A673 (cell line): ENCODE measurements around the gene P2RX6. TPM values are rescaled to one million over a fixed set of nuclear protein-coding genes. Genes with fewer than 3 reads are reported as not detected.
"Not testable (repeated sequence)": the region's sequence is repeated elsewhere in the genome, so short reads cannot be mapped to it uniquely, and the experiment has no call there.

Source experiments
- BruUV-seq: library from RNA; stranded (reverse); fragments of 400-500 nt; replicated peaks from 2 replicates; lab custom pipeline; 2021; lab: Mats Ljungman, UMichigan
- CTCF ChIA-PET: fragments of 300-600 bp; sonication (Branson Sonifier 250); formaldehyde crosslinking; loops from one replicate; lab custom pipeline; 2022; ENCODE audit warnings: antibody characterized with exemption; lab: Charles Lee
- POLR2A ChIA-PET: fragments of 300-600 bp; sonication (Branson Sonifier 250); formaldehyde crosslinking; loops from one replicate; lab custom pipeline; 2022; ENCODE audit warnings: antibody characterized with exemption; ENCODE audit not compliant: low non-redundant PET; lab: Charles Lee
- DNase-seq: peaks from one replicate; pipeline ENCODE4 v3.0.0-alpha.2; 2015; ENCODE audit warnings: low spot score
- H3K27ac ChIP-seq: fragments of 200-600 bp; sonication (generic); 2 replicates; pipeline ENCODE4 v1.5.1; 2016; ENCODE audit warnings: mixed run types, low read depth, mild to moderate bottlenecking, mixed read lengths, antibody characterized with exemption, low read length; ENCODE audit not compliant: poor library complexity, severe bottlenecking
- H3K27me3 ChIP-seq: fragments of 200-600 bp; sonication (generic); replicated peaks from 2 replicates; pipeline ENCODE4 v1.6.1; 2017; ENCODE audit warnings: mixed run types, low read depth, mild to moderate bottlenecking, mixed read lengths, antibody characterized with exemption, low read length; ENCODE audit not compliant: insufficient read depth, poor library complexity
- H3K36me3 ChIP-seq: fragments of 200-600 bp; sonication (generic); 2 replicates; pipeline ENCODE4 v1.6.1; 2016; ENCODE audit warnings: mixed run types, mild to moderate bottlenecking, mixed read lengths, antibody characterized with exemption, low read length; ENCODE audit not compliant: insufficient read depth, poor library complexity, severe bottlenecking
- H3K4me1 ChIP-seq: fragments of 200-600 bp; sonication (generic); 2 replicates; pipeline ENCODE4 v1.6.1; 2017; ENCODE audit warnings: mixed run types, mild to moderate bottlenecking, mixed read lengths, antibody characterized with exemption, low read length; ENCODE audit not compliant: insufficient read depth, poor library complexity, severe bottlenecking
- H3K4me3 ChIP-seq: fragments of 200-600 bp; sonication (generic); 2 replicates; pipeline ENCODE4 v1.5.1; 2016; ENCODE audit warnings: low read depth, mixed run types, mild to moderate bottlenecking, mixed read lengths, low read length; ENCODE audit not compliant: poor library complexity, severe bottlenecking
- H3K9me3 ChIP-seq: fragments of 200-600 bp; sonication (generic); 2 replicates; pipeline ENCODE4 v1.6.1; 2016; ENCODE audit warnings: mixed run types, low read depth, mild to moderate bottlenecking, mixed read lengths, antibody characterized with exemption, low read length; ENCODE audit not compliant: poor library complexity, severe bottlenecking
- EZH2 ChIP-seq: fragments of 200-600 bp; sonication (generic); IDR thresholded peaks from 2 replicates; pipeline ENCODE4 v1.6.1; 2017; ENCODE audit warnings: borderline replicate concordance, low read depth, mild to moderate bottlenecking, mixed read lengths, antibody characterized with exemption, low read length; ENCODE audit not compliant: poor library complexity, severe bottlenecking
- intact Hi-C: fragments of 100-400 bp; cut with micrococcal nuclease; formaldehyde crosslinking; loops from one replicate; pipeline ENCODE4 v1.10.0; 2022; ENCODE audit not compliant: unreplicated experiment
- total RNA-seq: library from RNA; stranded (reverse); gene quantifications from 2 replicates; pipeline ENCODE4 v1.2.3, GENCODE V29; 2021
- TF ChIP-seq, protein P1 (sequence below): fragments of 300-800, 200-600 bp; sonication (generic); conservative IDR thresholded peaks from 2 replicates; pipeline ENCODE4 v1.5.1; 2017; ENCODE audit warnings: low read depth, mild to moderate bottlenecking, antibody characterized with exemption, low read length, moderate library complexity, mixed read lengths

Gene P2RX6
- total RNA-seq, 1 experiment from 2014 or later = 0.43 TPM

DNA sequence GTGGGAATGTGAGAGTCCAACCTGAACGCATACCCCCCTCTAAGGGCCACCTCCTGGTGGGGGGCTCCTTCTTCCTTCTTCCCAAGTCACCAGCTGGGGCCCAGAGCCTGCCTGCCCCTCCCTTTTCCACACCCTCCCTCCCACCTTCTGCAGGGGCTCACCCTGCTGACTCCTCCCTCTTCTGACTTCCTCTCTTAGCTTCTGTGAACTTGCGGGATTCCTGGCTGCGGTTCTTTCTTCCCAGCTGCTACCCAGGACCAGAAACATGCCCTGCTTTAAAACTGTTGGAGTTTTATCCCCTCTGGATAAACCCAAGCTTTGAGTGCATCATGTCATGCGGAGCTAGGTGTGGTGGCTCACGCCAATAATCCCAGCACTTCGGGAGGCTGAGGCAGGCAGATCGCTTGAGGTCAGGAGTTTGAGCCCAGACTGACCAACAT, 40.9 kb downstream of the P2RX6 start:
- Histone ChIP-seq H3K27ac (no peak overlapping the region), H3K36me3 (no peaks in the 10 kb centered on the region), H3K4me3 (no peak overlapping the region), H3K27me3 (no peaks in the 10 kb centered on the region), H3K4me1 (peaks cover 3% of the 10 kb centered on the region), H3K9me3 (no peaks in the 10 kb centered on the region)
- no peak for DNase-seq
- BruUV-seq = no TSS peak
- TF ChIP-seq, protein P1, sequence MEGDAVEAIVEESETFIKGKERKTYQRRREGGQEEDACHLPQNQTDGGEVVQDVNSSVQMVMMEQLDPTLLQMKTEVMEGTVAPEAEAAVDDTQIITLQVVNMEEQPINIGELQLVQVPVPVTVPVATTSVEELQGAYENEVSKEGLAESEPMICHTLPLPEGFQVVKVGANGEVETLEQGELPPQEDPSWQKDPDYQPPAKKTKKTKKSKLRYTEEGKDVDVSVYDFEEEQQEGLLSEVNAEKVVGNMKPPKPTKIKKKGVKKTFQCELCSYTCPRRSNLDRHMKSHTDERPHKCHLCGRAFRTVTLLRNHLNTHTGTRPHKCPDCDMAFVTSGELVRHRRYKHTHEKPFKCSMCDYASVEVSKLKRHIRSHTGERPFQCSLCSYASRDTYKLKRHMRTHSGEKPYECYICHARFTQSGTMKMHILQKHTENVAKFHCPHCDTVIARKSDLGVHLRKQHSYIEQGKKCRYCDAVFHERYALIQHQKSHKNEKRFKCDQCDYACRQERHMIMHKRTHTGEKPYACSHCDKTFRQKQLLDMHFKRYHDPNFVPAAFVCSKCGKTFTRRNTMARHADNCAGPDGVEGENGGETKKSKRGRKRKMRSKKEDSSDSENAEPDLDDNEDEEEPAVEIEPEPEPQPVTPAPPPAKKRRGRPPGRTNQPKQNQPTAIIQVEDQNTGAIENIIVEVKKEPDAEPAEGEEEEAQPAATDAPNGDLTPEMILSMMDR = no peak
- no peak for TF ChIP-seq EZH2
- ChIA-PET CTCF (interaction anchor here (0.6 kb wide), 1 partner anchor 15 kb away, joined by 3 read pairs; no protein-coding TSS in a partner anchor), POLR2A (no interaction called here)
- intact Hi-C loops = no loop called here

DNA sequence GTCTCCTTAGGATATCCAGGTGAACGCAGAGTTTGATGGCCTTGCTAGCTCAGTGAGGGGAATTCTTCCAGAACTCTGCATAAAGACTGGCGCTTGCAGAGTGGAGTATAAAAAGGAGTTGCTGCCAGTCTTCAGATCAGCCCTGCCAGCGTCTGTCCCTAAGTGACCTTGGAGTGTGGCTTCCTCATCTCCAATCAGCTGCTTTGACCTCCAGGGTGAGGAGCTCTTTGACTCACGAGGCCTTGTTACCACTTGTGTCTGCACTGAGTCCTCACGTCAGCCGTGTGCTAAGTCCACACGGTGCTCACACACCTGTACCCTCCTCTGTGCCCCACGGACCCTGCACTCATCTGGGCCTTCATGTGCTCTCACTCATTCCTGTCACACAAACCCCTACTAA, 45.4 kb downstream of the P2RX6 start:
- H3K9me3 ChIP-seq, BruUV-seq, H3K4me3 ChIP-seq, intact Hi-C loops, H3K4me1 ChIP-seq, H3K27ac ChIP-seq, H3K27me3 ChIP-seq, DNase-seq, H3K36me3 ChIP-seq, POLR2A ChIA-PET, CTCF ChIA-PET: not testable (repeated sequence)

DNA sequence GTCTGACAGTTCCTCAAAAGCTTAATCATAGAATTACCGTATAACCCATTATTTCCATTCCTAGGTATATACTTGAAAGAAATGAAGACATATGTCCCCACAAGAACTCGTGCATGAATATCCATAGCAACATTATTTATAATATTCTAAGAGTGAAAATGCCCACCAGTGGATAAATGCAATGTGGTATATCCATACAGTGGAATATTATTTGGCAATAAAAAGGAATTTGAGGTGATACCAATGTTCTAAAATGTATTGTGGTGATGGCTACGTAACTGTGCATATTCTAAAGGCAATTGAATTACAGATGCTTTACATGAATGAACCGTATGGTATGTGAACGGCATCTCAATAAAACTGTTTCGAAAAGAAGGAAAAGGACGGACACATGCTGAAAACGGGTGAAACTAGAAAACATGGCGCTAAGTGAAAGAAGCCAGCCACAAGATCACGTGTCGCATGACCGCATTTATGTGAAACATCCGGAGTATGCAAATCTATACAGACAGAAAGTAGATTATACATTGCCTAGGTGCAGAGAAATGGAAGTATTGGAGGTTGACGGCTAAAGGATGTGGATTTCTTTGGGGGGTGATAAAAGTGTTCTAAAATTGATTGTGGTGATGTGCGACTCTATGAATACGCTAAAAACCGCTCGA, 46.8 kb downstream of the P2RX6 start:
- CTCF ChIA-PET, POLR2A ChIA-PET, H3K4me1 ChIP-seq, BruUV-seq, DNase-seq, H3K27ac ChIP-seq, H3K4me3 ChIP-seq, H3K9me3 ChIP-seq, intact Hi-C loops, H3K27me3 ChIP-seq, H3K36me3 ChIP-seq: not testable (repeated sequence)

DNA sequence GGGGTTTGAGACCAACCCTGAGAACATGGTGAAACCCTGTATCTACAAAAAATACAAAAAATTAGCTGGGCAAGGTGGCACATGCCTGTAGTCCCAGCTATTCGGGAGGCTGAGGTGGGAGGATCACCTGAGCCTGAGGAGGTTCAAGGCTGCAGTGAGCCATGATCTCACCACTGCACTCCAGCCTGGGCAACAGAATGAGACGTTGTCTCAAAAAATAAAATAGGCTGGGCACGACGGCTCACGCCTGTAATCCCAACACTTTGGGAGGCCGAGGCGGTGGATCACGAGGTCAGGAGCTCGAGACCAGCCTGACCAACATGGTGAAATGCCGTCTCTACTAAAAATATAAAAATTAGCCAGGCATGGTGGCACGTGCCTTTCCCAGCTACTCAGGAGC, 49.5 kb downstream of the P2RX6 start:
- H3K4me1 ChIP-seq, H3K36me3 ChIP-seq, CTCF ChIA-PET, POLR2A ChIA-PET, DNase-seq, H3K4me3 ChIP-seq, intact Hi-C loops, H3K27me3 ChIP-seq, H3K27ac ChIP-seq, BruUV-seq, H3K9me3 ChIP-seq: not testable (repeated sequence)
